H1 (cell line): ENCODE measurements around the gene EVPL. TPM values are rescaled to one million over a fixed set of nuclear protein-coding genes. Genes with fewer than 3 reads are reported as not detected.

Experiments
- CTCF ChIA-PET: fragments of 300-600 bp; sonication (Branson Sonifier 250); formaldehyde crosslinking; loops from one replicate; lab custom pipeline; 2021; ENCODE audit not compliant: partially characterized antibody; lab: Charles Lee
- POLR2A ChIA-PET: fragments of 300-600 bp; sonication (Branson Sonifier 250); formaldehyde crosslinking; loops from one replicate; lab custom pipeline; 2021; ENCODE audit warnings: inconsistent platforms; ENCODE audit not compliant: partially characterized antibody; lab: Charles Lee
- DNase-seq, 2 experiments: peaks; one replicate each; pipeline versions ENCODE4 v3.0.0 to v3.0.0-alpha.2; 2010 to 2022; ENCODE audit warnings: low spot score in 2 of 2, low read depth in 1 of 2, mixed read lengths in 1 of 2
- FAIRE-seq: peaks from 2 replicates; lab custom pipeline; 2011; peaks lifted over from hg19 to GRCh38; lab: Jason Lieb, UNC
- H2AFZ ChIP-seq: 2 replicates; pipeline ENCODE4 v1.8.1; 2012; ENCODE audit warnings: low read length, inconsistent platforms
- H2AK5ac ChIP-seq: 2 replicates; pipeline ENCODE4 v1.6.1; 2013; ENCODE audit warnings: low read depth, low read length
- H2BK120ac ChIP-seq: replicated peaks from 2 replicates; pipeline ENCODE3; 2013; ENCODE audit warnings: low read depth, low read length, inconsistent platforms
- H2BK12ac ChIP-seq: 2 replicates; pipeline ENCODE4 v1.6.1; 2013; ENCODE audit warnings: low read depth, low read length
- H2BK15ac ChIP-seq: 2 replicates; pipeline ENCODE4 v1.6.1; 2013; ENCODE audit warnings: low read length
- H2BK20ac ChIP-seq: 2 replicates; pipeline ENCODE4 v1.6.1; 2013; ENCODE audit warnings: low read length
- H2BK5ac ChIP-seq: 2 replicates; pipeline ENCODE4 v1.6.1; 2013; ENCODE audit warnings: low read depth, low read length
- H3K14ac ChIP-seq: 2 replicates; pipeline ENCODE4 v1.6.1; 2013; ENCODE audit warnings: inconsistent platforms; ENCODE audit not compliant: insufficient read length
- H3K18ac ChIP-seq: 2 replicates; pipeline ENCODE4 v1.6.1; 2013; ENCODE audit warnings: low read length; ENCODE audit errors: extremely low read depth
- H3K23ac ChIP-seq: 2 replicates; pipeline ENCODE4 v1.6.1; 2013; ENCODE audit warnings: inconsistent platforms; ENCODE audit not compliant: insufficient read length
- H3K23me2 ChIP-seq: 2 replicates; pipeline ENCODE4 v1.6.1; 2013; ENCODE audit warnings: low read depth, low read length
- H3K27ac ChIP-seq: 2 replicates; pipeline ENCODE4 v1.6.1; 2011; ENCODE audit warnings: low read depth, low read length, inconsistent platforms
- H3K27me3 ChIP-seq, 4 experiments: replicated peaks in 1 of 4; 1 replicate in 1 of 4; 2 replicates in 3 of 4; pipeline versions ENCODE4 v1.6.1 to v1.8.1; 2011 to 2013; ENCODE audit warnings: low read length in 3 of 4, mild to moderate bottlenecking in 3 of 4, inconsistent platforms in 2 of 4, mixed read lengths in 2 of 4, moderate library complexity in 1 of 4; ENCODE audit not compliant: control insufficient read depth in 3 of 4, insufficient read depth in 3 of 4; ENCODE audit errors: extremely low read depth in 1 of 4
- H3K36me3 ChIP-seq, 4 experiments: 2 replicates each; pipeline versions ENCODE4 v1.6.1 to v1.8.1; 2011 to 2013; ENCODE audit warnings: mild to moderate bottlenecking in 4 of 4, low read length in 3 of 4, moderate library complexity in 2 of 4, control low read depth in 1 of 4, inconsistent platforms in 1 of 4; ENCODE audit not compliant: insufficient read depth in 4 of 4, control insufficient read depth in 2 of 4
- H3K4ac ChIP-seq: replicated peaks from 2 replicates; pipeline ENCODE3; 2013; ENCODE audit warnings: low read length, low read depth, mixed read lengths, inconsistent platforms; ENCODE audit not compliant: insufficient read length
- H3K4me1 ChIP-seq, 4 experiments: replicated peaks in 1 of 4; 1 replicate in 1 of 4; 2 replicates in 3 of 4; pipeline versions ENCODE4 v1.6.1 to v1.8.1; 2011 to 2013; ENCODE audit warnings: low read length in 3 of 4, inconsistent platforms in 2 of 4, mixed read lengths in 1 of 4; ENCODE audit not compliant: insufficient read depth in 4 of 4, control insufficient read depth in 3 of 4
- H3K4me2 ChIP-seq, 2 experiments: 2 replicates each; pipeline versions ENCODE4 v1.6.1 to v1.8.1; 2011 to 2013; ENCODE audit warnings: low read depth in 2 of 2, low read length in 2 of 2, control low read depth in 1 of 2, inconsistent platforms in 1 of 2, mild to moderate bottlenecking in 1 of 2; ENCODE audit not compliant: insufficient read depth in 1 of 2
- H3K4me3 ChIP-seq, 4 experiments: fragments of 200-600, 300-600 bp in 1 of 4; sonication (generic), shearing (Covaris generic), sonication (Bioruptor Twin) in 1 of 4; 2 replicates each; pipeline versions ENCODE4 v1.5.1 to v1.8.1; 2011 to 2016; ENCODE audit warnings: low read length in 4 of 4, low read depth in 3 of 4, control low read depth in 2 of 4, inconsistent platforms in 2 of 4, mild to moderate bottlenecking in 2 of 4, mixed read lengths in 1 of 4, moderate library complexity in 1 of 4; ENCODE audit not compliant: insufficient read depth in 2 of 4; ENCODE audit errors: extremely low read depth in 1 of 4
- H3K56ac ChIP-seq: replicated peaks from 2 replicates; pipeline ENCODE3; 2013; ENCODE audit warnings: low read depth, mild to moderate bottlenecking, mixed read lengths, low read length, inconsistent platforms; ENCODE audit not compliant: insufficient read length
- H3K79me1 ChIP-seq: 2 replicates; pipeline ENCODE4 v1.6.1; 2013; ENCODE audit warnings: low read depth, low read length, control low read depth
- H3K79me2 ChIP-seq, 2 experiments: 2 replicates each; pipeline versions ENCODE4 v1.6.1 to v1.8.1; 2012 to 2013; ENCODE audit warnings: low read length in 2 of 2, mild to moderate bottlenecking in 2 of 2, inconsistent platforms in 1 of 2; ENCODE audit not compliant: insufficient read depth in 2 of 2, control insufficient read depth in 1 of 2
- H3K9ac ChIP-seq, 4 experiments: replicated peaks in 1 of 4; 1 replicate in 1 of 4; 2 replicates in 3 of 4; pipeline versions ENCODE4 v1.6.1 to v1.8.1; 2011 to 2013; ENCODE audit warnings: low read depth in 3 of 4, low read length in 3 of 4, control low read depth in 2 of 4, mild to moderate bottlenecking in 2 of 4, moderate library complexity in 2 of 4, inconsistent platforms in 1 of 4; ENCODE audit errors: extremely low read depth in 1 of 4
- H3K9me3 ChIP-seq, 2 experiments: 2 replicates each; pipeline versions ENCODE4 v1.6.1 to v1.8.1; 2012 to 2013; ENCODE audit warnings: mild to moderate bottlenecking in 2 of 2, moderate library complexity in 2 of 2, control low read depth in 1 of 2, inconsistent platforms in 1 of 2, low read depth in 1 of 2, low read length in 1 of 2, mixed read lengths in 1 of 2; ENCODE audit not compliant: insufficient read depth in 2 of 2
- H4K20me1 ChIP-seq, 2 experiments: replicated peaks in 1 of 2; 2 replicates each; pipeline versions ENCODE3 to v1.8.1; 2011 to 2013; ENCODE audit warnings: inconsistent platforms in 2 of 2, low read length in 2 of 2, mild to moderate bottlenecking in 1 of 2; ENCODE audit not compliant: insufficient read depth in 2 of 2, control insufficient read depth in 1 of 2
- H4K5ac ChIP-seq: 2 replicates; pipeline ENCODE4 v1.6.1; 2013; ENCODE audit warnings: low read length, low read depth, mixed read lengths, inconsistent platforms; ENCODE audit not compliant: insufficient read length
- H4K8ac ChIP-seq: 2 replicates; pipeline ENCODE4 v1.8.0; 2013; ENCODE audit warnings: mild to moderate bottlenecking, moderate library complexity, low read length, inconsistent platforms; ENCODE audit not compliant: insufficient read depth; ENCODE audit errors: extremely low read depth
- H4K91ac ChIP-seq: replicated peaks from 2 replicates; pipeline ENCODE3; 2013; ENCODE audit warnings: low read length, mixed read lengths, inconsistent platforms; ENCODE audit not compliant: insufficient read length
- ASH2L ChIP-seq: fragments of 200-600, 300-600 bp; sonication (generic); IDR thresholded peaks from one replicate; pipeline ENCODE4 v1.7.1; 2017; ENCODE audit warnings: low read length
- BRCA1 ChIP-seq: IDR thresholded peaks from 2 replicates; pipeline ENCODE4 v1.6.1; 2012; ENCODE audit warnings: low read depth, low read length, improper control_type of control experiment
- HDAC2 ChIP-seq, 2 experiments: fragments of 300-600 bp in 1 of 2; sonication (generic) in 1 of 2; IDR thresholded peaks; 2 replicates each; pipeline ENCODE4 v1.6.1; 2011 to 2012; ENCODE audit warnings: low read depth in 2 of 2, low read length in 2 of 2, mild to moderate bottlenecking in 2 of 2, moderate library complexity in 2 of 2, borderline replicate concordance in 1 of 2, inconsistent platforms in 1 of 2
- POLR2A ChIP-seq, 2 experiments: IDR thresholded peaks; 1 replicate in 1 of 2; 2 replicates in 1 of 2; pipeline ENCODE4 v1.6.1; 2011; ENCODE audit warnings: low read depth in 2 of 2, low read length in 2 of 2, mild to moderate bottlenecking in 2 of 2; ENCODE audit errors: control extremely low read depth in 1 of 2
- POU5F1 ChIP-seq: IDR thresholded peaks from 2 replicates; pipeline ENCODE4 v1.6.1; 2011; ENCODE audit warnings: low read depth, mild to moderate bottlenecking, low read length, moderate library complexity
- RBBP5 ChIP-seq: IDR thresholded peaks from 2 replicates; pipeline ENCODE4 v1.7.1; 2012; ENCODE audit warnings: low read depth, mild to moderate bottlenecking, inconsistent platforms, low read length, moderate library complexity, borderline replicate concordance
- TAF7 ChIP-seq: optimal IDR thresholded peaks from 2 replicates; pipeline ENCODE3; 2011; ENCODE audit warnings: low read depth, mild to moderate bottlenecking, inconsistent platforms, low read length, moderate library complexity, borderline replicate concordance
- TCF12 ChIP-seq: IDR thresholded peaks from 2 replicates; pipeline ENCODE4 v1.6.1; 2011; ENCODE audit warnings: low read depth, mild to moderate bottlenecking, low read length
- WGBS, 2 experiments: shearing (Covaris generic) in 1 of 2; methylation state at CpG; one replicate each; pipeline versions ENCODE4 v1.1.6 to v1.1.7; 2013 to 2015; ENCODE audit warnings: low lambda C conversion rate in 2 of 2, mixed read lengths in 2 of 2, inconsistent platforms in 1 of 2, low coverage in 1 of 2, missing lambda C conversion rate in 1 of 2; ENCODE audit not compliant: insufficient replicate concordance in 2 of 2, insufficient coverage in 1 of 2, insufficient read length in 1 of 2; ENCODE audit errors: extremely low coverage in 1 of 2, missing lambda C conversion rate in 1 of 2; 5-methylcytosine and 5-hydroxymethylcytosine counted together
- polyA plus RNA-seq, 7 experiments: library from polyadenylated mRNA; depleted of rRNA in 3 of 7; stranded (reverse) in 5 of 7; unstranded in 2 of 7; fragments of >200 nt in 5 of 7; fragments of 200-250 nt in 2 of 7; gene quantifications; 1 replicate in 5 of 7; 2 replicates in 1 of 7; 4 replicates in 1 of 7; pipeline versions ENCODE4 v1.2.1 to v1.2.3, GENCODE V29; 2011 to 2013; ENCODE audit warnings: missing spikeins in 2 of 7, mixed read lengths in 2 of 7
- total RNA-seq: library from RNA; stranded (reverse); fragmentation: NEBNext Ultra II Directional; extraction: Animal tissue kit (Norgen Biotek cat#: 25700); gene quantifications from 2 replicates; pipeline ENCODE4 v1.2.1, GENCODE V29; 2021
- TF ChIP-seq, protein P1 (sequence below): IDR thresholded peaks from 2 replicates; pipeline ENCODE4 v1.6.1; 2012; ENCODE audit warnings: inconsistent platforms
- TF ChIP-seq, protein P2 (sequence below): IDR thresholded peaks from 2 replicates; pipeline ENCODE4 v1.6.1; 2011; ENCODE audit warnings: low read length, improper control_type of control experiment

EVPL gene
- total and polyA plus RNA-seq, 2 of the 8 experiments (the other 6 are each of a cell fraction or from before 2014, with no cell fraction given): 0.20 to 0.99 TPM

DNA sequence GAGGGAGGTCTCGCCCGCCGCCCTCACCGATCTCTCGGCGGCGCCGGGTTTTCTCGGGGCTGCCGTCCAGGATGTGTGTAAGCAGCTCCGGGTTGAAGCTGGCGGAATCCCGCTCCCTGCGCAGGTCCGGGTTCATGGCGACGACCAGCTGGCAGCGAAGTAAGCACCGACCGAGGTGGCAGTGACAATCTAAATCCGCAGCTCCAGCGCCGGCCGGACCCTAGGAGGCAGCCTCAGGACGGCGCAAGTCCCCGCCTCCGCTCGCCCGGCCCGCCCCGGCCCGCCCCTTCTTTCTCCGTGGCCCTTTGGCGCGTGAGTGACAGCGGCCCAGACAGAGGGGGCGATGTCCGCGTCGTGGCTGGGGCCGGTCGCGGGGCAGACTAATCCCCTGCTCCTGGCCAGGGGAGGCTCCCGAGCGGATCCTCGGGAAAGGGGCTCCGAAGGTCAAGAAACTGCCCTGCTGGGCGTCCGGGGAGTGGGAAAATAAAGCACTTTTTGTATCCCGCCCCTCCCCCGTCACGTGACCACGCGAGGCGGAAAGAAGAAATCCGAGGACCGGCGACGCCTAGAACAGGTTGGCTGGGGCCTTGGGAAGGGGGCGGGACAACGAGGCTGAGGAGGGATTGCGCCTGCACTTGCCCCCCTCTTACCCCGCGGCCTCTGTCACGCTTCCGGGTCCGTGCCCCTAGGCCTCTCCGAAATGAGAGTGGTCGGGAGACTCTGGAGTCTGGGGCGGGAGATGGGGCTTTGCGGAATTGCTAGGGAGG lies 48.0 kb downstream of the EVPL start, which contains the start of the genes ACOX1 and TEN1:
ACOX1 (minus strand) TSS at position 229 of the 767 bp plus-strand sequence; CDS start at position 136, 93 bp downstream.
TEN1 (plus strand) TSS at position 303 of the 767 bp plus-strand sequence. CDS start 6,953 bp downstream, outside the sequence.
- Histone ChIP-seq H2BK5ac (peak within 1 kb of the TSS; percentile 94), H3K14ac (no peak within 1 kb of the TSS), H3K9ac (peak within 1 kb of the TSS; percentile 52 to 86 (median 83)), H2BK20ac (no peak within 1 kb of the TSS), H4K20me1 (no peaks in the 10 kb centered on the region), H3K4me2 (peak within 1 kb of the TSS; percentile 92 to 94), H3K18ac (peak within 1 kb of the TSS; percentile 89), H3K4me1 (peaks cover 4 to 11% (median 10%) of the 10 kb centered on the region in 4 experiments; a peak in 6 of 7 replicates), H3K79me1 (0 out of 2 replicates have a peak, but pooled peaks cover 3% of the 10 kb centered on the region), H3K79me2 (peaks cover 0 to 35% of the 10 kb centered on the region in 2 experiments; a peak in 3 of 4 replicates), H4K5ac (peak within 1 kb of the TSS; percentile 94), H4K8ac (peak within 1 kb of the TSS; percentile 98), H3K4me3 (peak within 1 kb of the TSS; percentile 72 to 88 (median 86)), H3K23me2 (peaks cover 8% of the 10 kb centered on the region; the same call in 1 of the 2 replicates), H2AFZ (peak within 1 kb of the TSS; percentile 31), H2BK120ac (peak within 1 kb of the TSS; percentile 38), H2BK15ac (0 out of 2 replicates have a peak within 1 kb of the TSS, but pooled peaks have one; percentile 18), H3K9me3 (no peaks in the 10 kb centered on the region), H3K23ac (no peak within 1 kb of the TSS), H3K56ac (peak within 1 kb of the TSS; percentile 86), H3K27ac (peak within 1 kb of the TSS; percentile 93), H2AK5ac (peak within 1 kb of the TSS; percentile 17), H2BK12ac (peak within 1 kb of the TSS; percentile 64), H3K36me3 (peaks cover 0 to 11% (median 0%) of the 10 kb centered on the region in 4 experiments; a peak in 1 of 8 replicates), H3K27me3 (no peaks in the 10 kb centered on the region), H3K4ac (peak within 1 kb of the TSS; percentile 63), H4K91ac (peak within 1 kb of the TSS; percentile 92)
- 1% methylated on average over 51 of the region's 72 CpGs; no CpG with 5 or more reads in 1 of the 2 experiments for WGBS, 2 experiments
- ChIA-PET POLR2A (interaction anchor here (0.7 to 1.5 kb wide), 6 partner anchors 9 to 374 kb away, joined by 3 to 7 read pairs (median 4); partner anchors contain the start of gene FBF1), CTCF (interaction anchor here (0.8 to 1.7 kb wide), 4 partner anchors 17 to 75 kb away, joined by 3 to 4 read pairs (median 3); partner anchors contain the start of gene MRPL38)
- FAIRE-seq (no peak), DNase-seq (peak; percentile 88 to 94)
- TF ChIP-seq, protein P1, sequence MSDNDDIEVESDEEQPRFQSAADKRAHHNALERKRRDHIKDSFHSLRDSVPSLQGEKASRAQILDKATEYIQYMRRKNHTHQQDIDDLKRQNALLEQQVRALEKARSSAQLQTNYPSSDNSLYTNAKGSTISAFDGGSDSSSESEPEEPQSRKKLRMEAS: no peak
- no peak for TF ChIP-seq BRCA1
- TF ChIP-seq HDAC2 (IDR thresholded peaks at IDR 0.05; ENCODE audit: borderline replicate concordance in 1 of 2, low read depth in 2 of 2, low read length in 2 of 2): peak; percentile 16 to 42; a peak in 2 of 4 replicates
- TF ChIP-seq POLR2A (IDR thresholded peaks at IDR 0.05; ENCODE audit: control extremely low read depth in 1 of 2, low read depth in 2 of 2, low read length in 2 of 2): peak; percentile 66 to 83
- peak; percentile 83 for TF ChIP-seq TAF7
- no peak for TF ChIP-seq TCF12
- TF ChIP-seq, protein P2, sequence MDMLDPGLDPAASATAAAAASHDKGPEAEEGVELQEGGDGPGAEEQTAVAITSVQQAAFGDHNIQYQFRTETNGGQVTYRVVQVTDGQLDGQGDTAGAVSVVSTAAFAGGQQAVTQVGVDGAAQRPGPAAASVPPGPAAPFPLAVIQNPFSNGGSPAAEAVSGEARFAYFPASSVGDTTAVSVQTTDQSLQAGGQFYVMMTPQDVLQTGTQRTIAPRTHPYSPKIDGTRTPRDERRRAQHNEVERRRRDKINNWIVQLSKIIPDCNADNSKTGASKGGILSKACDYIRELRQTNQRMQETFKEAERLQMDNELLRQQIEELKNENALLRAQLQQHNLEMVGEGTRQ: peak; percentile 94
- TF ChIP-seq RBBP5: no peak
- no peak for TF ChIP-seq POU5F1
- peak; percentile 67 for TF ChIP-seq ASH2L
